Measurements from ENCODE around the gene MAP3K12. TPM values are rescaled to one million over a fixed set of nuclear protein-coding genes. Genes with fewer than 3 reads are reported as not detected.

Gene MAP3K12
- total RNA-seq, 1 experiment from 2014 or later = 9.6 TPM

- POLR2A ChIA-PET (ENCODE audit: unreplicated experiment) = no interaction called here
- Histone ChIP-seq H3K4me1 (ENCODE audit: insufficient read depth, low read length) (peaks cover 12% of the 10 kb centered on the region), H3K27me3 (ENCODE audit: low read length) (no peaks in the 10 kb centered on the region), H2AFZ (ENCODE audit: low read length) (no peak overlapping the region), H3K4me3 (ENCODE audit: low read length) (peak overlapping the region; percentile 95), H3F3A (ENCODE audit: low read length, unreplicated experiment) (no peaks in the 10 kb centered on the region), H3K36me3 (ENCODE audit: low read depth, low read length) (peaks cover 47% of the 10 kb centered on the region), H4K20me1 (ENCODE audit: low read length) (peaks cover 45% of the 10 kb centered on the region), H3K27ac (ENCODE audit: low read length) (peak overlapping the region; percentile 79), H3K4me2 (ENCODE audit: low read length) (peak overlapping the region; percentile 94), H3K9me2 (replicated peaks; ENCODE audit: low read length) (no peaks in the 10 kb centered on the region), H3K9ac (ENCODE audit: low read length) (peak overlapping the region; percentile 99), H3K9me3 (ENCODE audit: low read length) (no peaks in the 10 kb centered on the region), H3K79me2 (ENCODE audit: low read length) (peaks cover 53% of the 10 kb centered on the region)
- BruUV-seq (replicated peaks) = no TSS peak
- DNase-seq (peak; percentile 64), ATAC-seq (peak; percentile 48)
- TF ChIP-seq CTCF (conservative IDR thresholded peaks at IDR 0.05; ENCODE audit: low read depth, low read length) (peak; percentile 63), EZH2phosphoT487 (IDR thresholded peaks at IDR 0.05; ENCODE audit: borderline replicate concordance, low read length) (no peak), EZH2 (IDR thresholded peaks at IDR 0.05; ENCODE audit: low read length, unreplicated experiment) (no peak)
- intact Hi-C loops (cut with micrococcal nuclease) = loop anchor here (1.0 kb wide), 1 partner anchor 24 kb away; no protein-coding TSS in a partner anchor
- CTCF ChIA-PET = interaction anchor here (1.2 kb wide), 1 partner anchor 31 kb away, joined by 4 read pairs; no protein-coding TSS in a partner anchor
These were observed 46.8 kb downstream of the MAP3K12 start for GRCh38 chr12:53452159-53453077.

GRCh38 chr12:53451661-53452158 is 47.5 kb downstream of the MAP3K12 start, which contains the start of gene PCBP2:
Gene PCBP2, plus strand, starts transcription at chr12:53452102. Its CDS starts 2,699 bp downstream, at chr12:53454801.
- ATAC-seq = peak; percentile 98
- CTCF ChIA-PET = no interaction called here

More at GRCh38 chr12:53451661-53452158, 47.5 kb downstream of the MAP3K12 start, which contains the start of gene PCBP2:
- BruUV-seq (replicated peaks) = no TSS peak
- Histone ChIP-seq H3K9me3 (ENCODE audit: low read length) (no peaks in the 10 kb centered on the region), H3F3A (ENCODE audit: low read length, unreplicated experiment) (no peaks in the 10 kb centered on the region), H3K9me2 (replicated peaks; ENCODE audit: low read length) (no peaks in the 10 kb centered on the region), H3K79me2 (ENCODE audit: low read length) (peaks cover 46% of the 10 kb centered on the region), H3K27me3 (ENCODE audit: low read length) (no peaks in the 10 kb centered on the region), H3K4me2 (ENCODE audit: low read length) (peak within 1 kb of the TSS; percentile 94), H4K20me1 (ENCODE audit: low read length) (peaks cover 41% of the 10 kb centered on the region), H3K27ac (ENCODE audit: low read length) (peak within 1 kb of the TSS; percentile 79), H3K4me3 (ENCODE audit: low read length) (peak within 1 kb of the TSS; percentile 95), H2AFZ (ENCODE audit: low read length) (peak within 1 kb of the TSS; percentile 54; the same call in 1 of the 2 replicates), H3K9ac (ENCODE audit: low read length) (peak within 1 kb of the TSS; percentile 99), H3K4me1 (ENCODE audit: insufficient read depth, low read length) (peaks cover 12% of the 10 kb centered on the region), H3K36me3 (ENCODE audit: low read depth, low read length) (peaks cover 40% of the 10 kb centered on the region)
- peak; percentile 99 for DNase-seq
- intact Hi-C loops (cut with micrococcal nuclease) = loop anchor here (1.0 to 2.0 kb wide), 3 partner anchors 10 to 31 kb away; partner anchors contain the start of gene PRR13
- POLR2A ChIA-PET (ENCODE audit: unreplicated experiment) = no interaction called here
- peak; percentile 84 for TF ChIP-seq CTCF (conservative IDR thresholded peaks at IDR 0.05; ENCODE audit: low read depth, low read length)
- TF ChIP-seq EZH2 (IDR thresholded peaks at IDR 0.05; ENCODE audit: low read length, unreplicated experiment) = no peak
- no peak for TF ChIP-seq EZH2phosphoT487 (IDR thresholded peaks at IDR 0.05; ENCODE audit: borderline replicate concordance, low read length)

Measured in PC-3 (cell line).